Measurements from ENCODE around the gene OCLN.
"Not testable (repeated sequence)": the region's sequence is repeated elsewhere in the genome, so short reads cannot be mapped to it uniquely, and the experiment has no call there.

The OCLN gene

GRCh38 chr5:69583356-69583755, 90.8 kb downstream of the OCLN start:
- H3K36me3 Mint-ChIP-seq (ENCODE audit: low read depth); H3K4me1 Mint-ChIP-seq; H3K4me3 Mint-ChIP-seq; H3K27me3 Mint-ChIP-seq (ENCODE audit: low read depth, poor library complexity); H3K27ac Mint-ChIP-seq; DNase-seq; H3K9me3 Mint-ChIP-seq: not testable (repeated sequence)

- not testable (repeated sequence) for H3K36me3 Mint-ChIP-seq (ENCODE audit: low read depth); DNase-seq; H3K9me3 Mint-ChIP-seq; H3K4me3 Mint-ChIP-seq; H3K27ac Mint-ChIP-seq; H3K27me3 Mint-ChIP-seq (ENCODE audit: low read depth, poor library complexity); H3K4me1 Mint-ChIP-seq
Measured at GRCh38 chr5:69596114-69596840, 103.7 kb downstream of the OCLN start.

GRCh38 chr5:69601947-69602346, 109.4 kb downstream of the OCLN start:
- not testable (repeated sequence) for H3K36me3 Mint-ChIP-seq (ENCODE audit: low read depth); H3K4me3 Mint-ChIP-seq; H3K27ac Mint-ChIP-seq; H3K27me3 Mint-ChIP-seq (ENCODE audit: low read depth, poor library complexity); H3K9me3 Mint-ChIP-seq; H3K4me1 Mint-ChIP-seq; DNase-seq

GRCh38 chr5:69606839-69607238, 114.2 kb downstream of the OCLN start:
- DNase-seq; H3K27ac Mint-ChIP-seq; H3K9me3 Mint-ChIP-seq; H3K4me1 Mint-ChIP-seq; H3K36me3 Mint-ChIP-seq (ENCODE audit: low read depth); H3K27me3 Mint-ChIP-seq (ENCODE audit: low read depth, poor library complexity); H3K4me3 Mint-ChIP-seq: not testable (repeated sequence)
